NOMO-1 treated with dmso at 0.1 percent for 144 hours (cell line): ENCODE data around the gene PBLD.

Source experiments
- DNase-seq: peaks from one replicate; lab custom pipeline; 2025; ENCODE audit not compliant: unreplicated experiment; lab: John Stamatoyannopoulos, UW

PBLD gene

DNA sequence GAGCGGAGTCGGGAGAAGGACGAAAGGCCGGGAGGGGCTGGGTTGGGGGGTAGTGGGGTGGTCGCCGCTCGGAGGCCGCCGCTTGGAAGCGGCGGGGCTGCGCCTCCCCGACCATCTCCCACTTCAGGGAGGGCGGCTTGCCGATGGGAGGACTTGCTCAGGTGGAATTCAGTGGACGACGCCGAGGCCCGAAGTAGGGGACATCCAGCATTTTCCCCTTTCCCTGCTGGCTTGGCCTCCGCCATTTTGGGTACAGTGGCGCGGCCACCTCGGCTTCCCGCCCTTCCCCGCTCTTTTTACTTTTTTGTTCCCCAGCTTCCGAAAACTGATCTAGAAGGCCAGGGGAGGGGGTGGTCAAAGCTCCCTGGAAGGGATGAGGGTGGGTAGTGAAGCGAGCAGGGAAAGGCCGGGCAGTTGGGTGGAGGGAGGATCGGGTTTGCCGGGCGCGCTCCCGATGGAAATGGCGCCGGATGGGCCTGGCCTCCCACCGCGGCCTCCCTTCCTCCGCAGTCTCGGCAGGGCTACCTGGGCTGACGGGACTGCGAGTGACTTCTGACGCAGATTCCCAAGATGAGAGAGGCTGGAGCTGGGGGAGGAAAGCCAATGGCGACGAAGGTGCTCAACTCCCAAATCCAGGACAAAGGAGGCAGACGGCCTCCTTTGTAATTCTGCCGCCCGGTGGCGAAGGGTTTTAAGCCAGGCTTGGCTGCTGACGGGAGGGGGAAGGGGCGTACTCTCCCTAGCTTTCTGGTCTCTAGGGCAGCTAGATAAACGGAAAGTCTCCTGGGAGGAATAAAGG is at the start of gene PBLD:
Gene PBLD (minus strand): TSS at position 670 of the 799 bp plus-strand sequence. CDS start 26,084 bp downstream, outside the sequence.
- DNase-seq: peak; percentile 44

DNA sequence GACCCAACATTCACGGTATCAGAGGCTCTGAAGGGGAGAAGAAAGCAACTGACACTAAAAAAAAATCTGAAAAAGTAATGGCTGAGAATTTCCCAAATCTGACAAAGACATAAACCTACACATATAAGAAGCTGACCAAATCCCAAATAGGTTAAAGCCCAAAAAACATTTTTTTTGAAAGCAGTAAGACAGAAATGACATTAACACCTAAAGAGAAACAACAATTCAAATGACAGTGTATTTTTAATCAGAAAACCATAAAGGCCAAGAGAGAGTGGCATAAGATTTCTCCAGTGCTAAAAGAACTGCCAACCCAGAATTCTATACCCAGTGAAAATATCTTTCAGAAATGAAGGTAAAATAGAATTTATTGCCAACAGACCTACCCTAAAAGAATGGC is 38.9 kb upstream of the PBLD start:
- DNase-seq: no peak

DNA sequence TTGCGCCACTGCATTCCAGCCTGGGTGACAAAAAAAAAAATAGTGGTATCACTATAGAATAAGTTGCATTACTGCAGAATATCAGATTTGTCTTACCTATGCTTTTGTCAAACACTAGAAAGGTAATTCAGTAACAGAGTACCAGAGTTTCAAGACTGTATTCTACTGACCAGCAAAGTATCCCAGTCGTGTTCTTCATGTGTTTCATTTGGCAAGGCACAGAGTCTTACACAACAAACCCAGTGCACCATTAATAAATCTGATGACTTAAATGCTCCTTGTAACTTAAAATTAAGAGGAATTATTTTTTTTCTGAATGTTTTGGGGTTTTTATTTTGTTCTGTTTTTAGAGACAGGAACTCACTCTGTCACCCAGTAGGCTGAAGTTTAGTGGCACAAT is 34.4 kb upstream of the PBLD start:
- DNase-seq: no peak

DNA sequence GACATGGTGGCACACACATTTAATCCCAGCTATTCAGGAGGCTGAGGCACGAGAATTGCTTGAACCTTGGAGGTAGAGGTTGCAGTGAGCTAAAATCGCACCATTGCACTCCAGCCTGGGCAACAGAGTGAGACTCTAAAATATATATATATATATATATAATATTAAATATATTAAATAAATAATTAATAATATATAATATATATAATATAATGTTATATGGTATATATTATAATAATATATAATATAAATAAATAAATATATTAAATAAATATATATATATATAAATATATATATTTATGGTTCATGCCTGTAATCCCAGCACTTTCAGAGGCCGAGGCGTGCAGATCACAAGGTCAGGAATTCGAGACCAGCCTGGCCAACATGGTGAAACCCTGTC is 33.9 kb upstream of the PBLD start:
- no peak for DNase-seq

DNA sequence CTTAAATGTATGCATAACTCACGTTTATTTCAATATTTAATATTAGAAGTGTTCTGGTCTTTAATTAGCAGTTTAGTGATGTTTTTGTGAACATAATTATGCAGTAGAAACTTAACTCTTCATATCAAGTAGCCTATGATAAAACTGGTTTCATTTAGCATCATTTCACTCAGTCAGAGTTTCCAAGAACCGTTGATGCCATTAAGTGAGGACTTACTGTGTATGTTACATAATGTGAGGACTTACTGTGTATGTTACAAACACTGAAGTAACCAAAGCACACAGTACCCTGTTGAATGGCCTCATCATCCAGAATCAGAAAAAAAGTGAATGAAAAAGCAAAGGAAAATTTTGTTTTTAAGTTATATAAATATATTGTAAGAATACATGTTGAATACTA is 32.9 kb upstream of the PBLD start:
- DNase-seq: no peak

DNA sequence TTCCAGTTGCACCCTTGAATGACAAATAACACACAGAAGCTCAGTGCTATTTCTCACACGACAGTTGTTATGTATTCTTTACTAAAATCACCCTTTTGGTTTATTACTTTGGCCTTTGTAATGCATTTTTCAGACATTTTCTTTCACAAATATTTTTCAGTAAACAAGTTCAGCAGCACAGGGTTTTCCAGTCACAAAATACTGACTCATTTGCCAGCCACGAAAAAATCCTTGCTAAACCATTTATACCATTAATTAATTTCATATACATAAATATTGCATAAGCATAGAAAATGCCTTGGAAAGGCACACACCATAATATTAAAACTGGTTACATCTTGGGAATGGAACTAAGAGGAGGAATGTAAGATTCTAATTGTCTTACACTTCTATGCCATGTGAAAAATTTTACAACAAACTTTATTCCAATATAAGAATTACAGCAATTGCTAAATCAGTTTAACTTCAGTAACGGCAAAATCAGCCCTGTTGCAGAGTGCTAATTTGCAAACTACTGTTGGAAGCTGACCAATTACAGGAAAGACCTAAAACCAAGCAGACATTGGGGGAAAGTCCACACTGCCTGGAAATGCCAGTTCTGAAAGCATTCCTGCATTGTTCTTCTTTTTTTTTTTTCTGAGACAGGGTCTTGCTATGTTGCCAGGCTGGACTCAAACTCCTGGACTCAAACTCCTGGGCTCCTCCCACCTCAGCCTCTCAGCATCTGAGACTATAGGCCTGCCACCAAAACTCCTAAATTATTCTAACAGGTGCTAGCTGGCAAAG is 31.6 kb upstream of the PBLD start:
- DNase-seq: no peak

DNA sequence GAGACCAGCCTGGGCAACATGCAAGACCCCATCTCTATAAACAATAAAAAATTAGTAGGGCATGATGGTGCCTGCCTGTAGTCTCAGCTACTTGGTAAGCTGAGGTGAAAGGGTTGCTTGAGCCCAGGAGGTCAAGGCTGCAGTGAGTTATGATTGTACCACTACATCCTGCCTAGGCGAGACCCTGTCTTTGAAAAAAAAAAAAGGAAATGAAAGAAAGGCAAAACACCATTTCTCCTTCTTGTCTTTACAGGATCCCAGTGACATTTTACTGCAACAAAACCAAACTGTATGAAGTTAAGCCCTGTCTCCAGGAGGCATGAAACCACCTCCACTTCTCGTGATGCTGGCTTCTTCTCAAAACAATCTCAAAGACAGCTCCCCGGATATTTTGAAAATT is 29.9 kb upstream of the PBLD start:
- DNase-seq: no peak

DNA sequence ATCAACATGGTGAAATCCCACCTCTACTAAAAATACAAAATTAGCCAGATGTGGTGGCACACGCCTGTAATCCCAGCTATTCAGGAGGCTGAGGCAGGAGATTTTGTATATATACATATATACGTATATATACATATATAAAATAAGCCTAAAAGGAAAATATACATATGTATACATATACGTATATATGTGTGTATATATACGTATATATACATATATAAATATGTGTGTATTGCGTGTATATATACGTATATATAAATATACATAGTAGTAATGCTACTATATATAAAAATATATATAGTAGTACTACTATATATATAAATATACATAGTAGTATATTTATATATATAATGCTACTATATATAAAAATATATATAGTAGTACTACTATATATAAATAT is 26.5 kb upstream of the PBLD start:
- DNase-seq: no peak

DNA sequence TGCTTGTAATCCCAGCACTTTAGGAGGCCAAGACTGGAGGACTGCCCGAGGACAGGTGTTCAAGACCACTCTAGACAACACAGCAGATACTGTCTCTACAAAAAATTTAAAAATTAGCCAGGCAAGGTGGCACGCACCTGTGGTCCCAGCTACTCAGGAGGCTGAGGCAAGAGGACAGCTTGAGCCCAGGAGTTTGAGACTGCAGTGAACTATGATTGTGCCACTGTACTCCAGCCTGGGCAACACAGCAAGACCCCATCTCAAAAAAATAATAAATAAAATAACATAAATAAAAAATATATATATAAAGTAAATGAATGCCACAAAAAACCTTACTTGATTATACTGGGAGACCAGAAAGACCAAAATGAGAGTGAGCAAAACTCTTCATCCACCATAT is 20.8 kb upstream of the PBLD start:
- DNase-seq: no peak

DNA sequence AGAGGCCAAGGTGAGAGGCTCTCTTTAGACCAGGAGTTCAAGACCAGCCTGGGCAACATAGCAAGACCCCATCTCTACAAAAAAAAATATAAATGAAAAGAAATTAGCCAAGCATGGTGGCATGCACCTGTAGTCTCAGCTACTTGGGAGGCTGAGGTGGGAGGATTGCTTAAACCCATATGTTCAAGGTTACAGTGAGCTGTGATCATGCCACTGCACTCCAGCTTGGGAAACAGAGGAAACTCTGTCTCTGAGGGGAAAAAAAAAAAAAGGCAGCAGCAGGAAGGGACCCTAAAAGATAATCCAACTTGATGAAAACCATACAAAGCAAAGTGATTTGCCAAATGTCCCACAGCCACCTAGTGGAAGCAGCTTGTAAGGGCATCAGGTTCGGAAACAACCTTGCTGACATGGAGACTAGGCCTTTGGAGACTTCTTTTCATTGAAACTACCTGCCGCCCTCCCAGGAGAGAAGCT is 15.6 kb upstream of the PBLD start:
- no peak for DNase-seq

DNA sequence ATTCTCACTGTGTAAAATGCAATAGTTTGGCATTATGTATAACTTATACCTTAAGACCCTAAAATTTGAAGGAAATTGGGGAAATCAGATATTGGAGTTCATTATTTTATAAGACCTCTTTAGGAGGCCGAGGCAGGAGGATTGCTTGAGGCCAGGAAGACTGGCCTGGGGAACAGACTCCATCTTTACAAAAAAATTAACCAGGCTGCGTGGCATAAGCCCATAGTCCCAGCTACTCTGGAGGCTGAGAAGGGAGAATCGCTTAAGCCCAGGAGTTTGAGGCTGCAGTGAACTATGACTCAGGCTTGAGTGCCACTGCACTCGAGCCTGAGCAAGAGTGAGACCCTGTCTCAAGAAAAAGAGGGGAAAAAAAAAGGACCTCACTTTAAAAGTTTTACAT is 14.0 kb upstream of the PBLD start:
- DNase-seq: no peak

DNA sequence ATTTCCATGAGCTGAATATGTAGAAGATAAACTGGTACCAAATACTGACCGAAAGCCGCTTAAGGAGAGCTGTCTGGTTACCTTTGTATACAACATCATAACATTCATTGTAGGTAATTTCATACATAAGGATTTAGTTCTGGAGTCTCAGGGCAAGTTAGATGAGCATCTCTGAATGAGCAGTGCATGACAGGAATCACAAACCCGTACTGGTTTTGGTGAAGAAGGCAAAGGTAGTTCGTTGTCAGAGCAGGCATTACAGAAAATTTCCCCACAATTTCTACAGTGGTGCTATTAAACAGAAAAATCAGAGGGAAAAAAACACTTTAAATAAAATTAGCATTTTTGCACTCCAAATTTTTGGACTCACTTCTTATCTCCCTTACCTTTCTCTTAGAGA is 12.9 kb upstream of the PBLD start:
- no peak for DNase-seq

DNA sequence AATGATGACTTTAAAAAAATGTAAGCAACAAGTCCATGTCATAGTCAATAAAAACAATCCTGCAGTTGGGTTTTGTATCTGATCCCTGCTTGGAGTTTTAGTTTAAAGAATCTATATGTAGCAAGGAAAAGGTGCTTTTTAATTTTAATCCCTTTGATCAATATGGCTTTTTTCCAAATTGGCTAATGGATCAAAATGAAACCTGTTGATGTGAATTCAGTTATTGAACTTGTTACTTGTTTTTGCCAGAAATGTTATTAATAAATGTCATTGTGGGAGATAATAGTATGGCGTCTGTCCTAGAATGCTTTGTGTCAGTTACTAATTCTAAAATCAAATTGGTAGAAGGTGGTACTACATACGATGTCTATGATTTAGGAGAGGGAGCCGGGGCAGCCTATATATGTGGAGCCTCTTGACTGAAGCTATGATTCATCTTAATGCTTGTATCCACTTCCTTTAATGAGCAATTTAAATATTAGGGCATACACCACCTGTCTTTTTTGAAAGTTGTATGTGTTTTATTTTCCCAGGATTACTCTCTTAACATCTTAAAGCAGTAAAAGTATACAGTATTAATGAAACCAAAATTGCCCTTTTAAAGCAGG is 10.3 kb upstream of the PBLD start:
- DNase-seq: no peak

DNA sequence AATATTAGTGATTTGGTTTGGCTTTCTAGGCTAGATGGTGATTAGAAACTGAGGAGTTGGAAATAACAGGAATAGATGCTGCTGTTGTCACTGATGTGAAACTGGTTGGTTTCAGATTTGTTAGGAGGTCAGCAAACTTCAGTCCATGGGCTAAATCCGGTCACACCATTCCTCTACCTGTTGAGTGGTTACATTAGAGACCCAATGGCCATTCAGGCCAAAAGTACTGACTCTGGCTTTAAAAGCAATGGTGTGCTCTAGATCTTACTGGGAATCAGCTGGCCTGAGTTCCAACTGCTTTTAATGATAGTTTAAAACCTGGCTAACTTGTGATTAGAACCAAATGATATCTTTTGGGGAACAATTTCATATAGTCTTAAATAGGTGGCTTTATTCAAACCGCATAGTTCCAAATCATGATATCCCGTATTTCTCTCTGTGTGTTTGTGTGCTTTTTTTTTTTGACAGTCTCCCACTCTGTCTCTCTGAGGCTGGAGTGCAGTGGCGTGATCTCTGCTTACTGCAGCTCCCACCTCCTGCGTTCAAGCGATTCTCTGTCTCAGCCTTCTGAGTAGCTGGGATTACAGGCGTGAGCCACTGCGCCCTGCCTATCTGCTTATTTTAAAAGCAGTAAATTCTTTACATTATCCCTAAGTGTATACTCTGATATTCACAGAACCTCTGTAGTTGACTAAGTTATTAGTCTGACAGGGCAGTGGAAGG is 7.8 kb upstream of the PBLD start:
- no peak for DNase-seq

DNA sequence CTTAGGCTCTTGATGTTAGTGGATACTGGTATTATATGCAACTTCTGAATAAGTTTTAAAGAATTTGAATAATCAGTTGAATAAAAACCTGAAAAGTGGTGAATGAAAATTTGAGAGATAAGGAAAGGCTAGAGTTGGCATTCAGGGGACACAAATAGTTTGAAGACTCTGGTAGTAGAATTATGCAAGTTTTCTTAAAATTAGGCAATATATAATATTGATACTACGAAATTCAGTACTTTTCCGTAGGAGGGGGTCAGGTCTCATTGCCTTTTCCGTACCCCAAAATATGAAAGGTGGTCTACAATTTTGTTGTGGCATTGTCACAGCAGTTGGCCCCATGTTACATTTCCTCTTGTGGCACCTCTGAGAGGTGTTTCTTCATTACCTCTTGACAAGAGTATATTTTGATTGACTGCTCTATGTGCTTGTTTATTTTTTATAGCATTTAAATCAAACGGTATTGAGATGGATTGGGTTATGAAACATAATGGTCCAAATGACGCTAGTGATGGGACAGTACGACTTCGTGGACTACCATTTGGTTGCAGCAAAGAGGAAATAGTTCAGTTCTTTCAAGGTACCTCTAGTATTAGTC is 4.1 kb upstream of the PBLD start:
- DNase-seq: no peak

DNA sequence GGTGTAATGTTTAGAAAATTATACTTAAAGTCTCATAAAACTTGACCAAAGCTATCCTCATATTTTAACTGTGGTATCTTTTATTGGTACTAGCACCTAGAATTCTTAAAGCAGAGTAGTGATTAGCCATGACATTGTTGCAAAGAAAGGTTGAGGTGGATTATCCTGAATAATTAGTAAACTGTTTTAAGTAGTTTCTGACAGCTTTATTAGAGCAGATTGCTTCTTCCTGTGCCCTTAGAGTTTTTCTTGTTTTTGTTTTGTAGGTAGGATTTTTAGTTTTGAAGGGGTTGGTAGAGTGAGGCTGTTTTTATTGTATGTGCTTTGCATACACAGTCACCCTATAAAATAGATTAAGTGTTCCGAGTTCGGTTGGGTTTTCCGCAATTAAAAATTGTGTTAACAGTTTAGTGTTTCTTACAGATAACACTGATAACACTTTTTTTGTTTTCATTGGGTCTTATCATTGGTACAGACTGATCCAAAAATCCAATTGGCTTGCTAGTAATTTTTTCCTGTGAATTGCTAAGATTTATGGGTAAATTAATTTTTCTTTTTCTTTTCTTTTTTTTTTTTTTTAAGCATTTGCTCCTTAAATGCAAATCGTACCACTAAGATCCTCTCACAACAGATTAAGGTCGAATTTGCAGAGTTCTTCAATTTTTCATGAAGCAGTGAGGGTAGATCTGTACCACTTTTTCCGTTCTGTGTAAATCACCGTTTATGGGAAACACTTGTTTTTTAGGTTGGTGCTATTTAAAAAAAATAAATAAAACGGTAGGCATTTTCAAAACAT is 2.1 kb upstream of the PBLD start:
- DNase-seq: no peak

DNA sequence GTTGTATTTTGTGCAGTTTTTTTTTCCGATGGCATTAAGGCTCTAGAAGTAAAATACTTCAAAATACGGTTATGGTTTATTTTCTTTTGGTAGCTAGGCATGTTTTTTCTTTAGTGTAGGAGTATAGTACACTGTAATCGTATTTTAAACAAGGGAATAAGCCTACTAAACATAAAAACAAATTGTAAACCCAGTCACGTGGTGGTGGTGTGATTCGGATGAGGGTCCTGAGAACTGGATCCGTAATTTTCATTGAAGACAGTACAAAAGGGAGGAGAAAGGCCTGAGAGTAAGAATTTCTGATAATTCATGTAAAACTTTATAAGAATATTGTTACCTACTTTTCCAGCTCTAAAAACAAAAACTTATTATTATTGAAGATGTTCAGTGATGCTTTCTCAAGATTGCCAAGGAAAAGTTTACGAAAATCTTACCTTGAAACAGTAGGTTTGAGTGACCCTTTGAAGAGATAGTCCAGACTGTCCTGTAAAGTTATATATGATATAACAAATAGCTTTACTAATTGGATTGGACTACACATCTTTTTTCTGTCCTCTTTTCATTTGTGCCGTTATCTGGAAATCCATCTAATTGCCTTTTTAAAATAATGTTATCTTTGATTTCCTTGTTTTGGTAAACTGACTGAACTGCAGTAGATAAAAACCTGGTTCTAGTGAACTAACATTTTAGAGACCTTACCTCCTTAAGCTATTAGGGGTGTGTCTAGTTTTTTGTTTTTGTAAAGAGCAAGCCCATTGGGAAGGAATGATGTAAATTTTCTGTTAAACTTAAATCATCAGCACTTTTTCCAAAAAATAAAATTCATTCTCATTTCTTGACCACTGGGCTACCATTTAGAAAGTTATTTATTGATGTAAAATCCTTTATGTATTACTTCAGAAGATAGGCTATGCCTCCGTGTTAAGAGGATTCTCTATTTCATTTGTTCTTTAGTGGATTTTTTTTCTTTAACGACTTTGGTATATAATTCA is 1.0 kb upstream of the PBLD start:
- no peak for DNase-seq

DNA sequence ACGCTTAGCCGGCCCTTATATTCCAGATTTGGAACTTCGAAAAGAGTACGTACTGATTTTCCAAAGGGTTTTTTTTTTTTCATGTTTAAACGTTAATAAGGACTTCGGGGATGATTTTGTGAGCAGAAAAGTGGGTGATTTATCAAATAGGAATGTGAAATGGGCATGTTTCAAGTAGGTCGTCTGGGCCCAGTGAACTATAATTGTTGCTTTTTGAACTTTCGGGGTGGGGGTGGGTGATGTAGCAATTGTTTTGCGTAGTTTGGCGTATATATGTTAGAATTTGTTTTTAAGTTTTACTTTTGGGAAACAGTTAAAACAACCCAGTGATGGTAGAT is 299 bp upstream of the PBLD start:
- DNase-seq: no peak
